KMS-11 (cell line): ENCODE results near the gene SLPI.

Source experiments
- H2AFZ ChIP-seq: fragments of 200-600 bp; sonication (generic); 2 replicates; pipeline ENCODE4 v1.6.1; 2016; ENCODE audit warnings: antibody characterized with exemption, mixed run types, low read depth
- H3K27ac ChIP-seq: fragments of 200-600 bp; sonication (generic); 2 replicates; pipeline ENCODE4 v1.6.1; 2016; ENCODE audit warnings: mild to moderate bottlenecking, mixed run types
- H3K27me3 ChIP-seq: fragments of 200-600 bp; sonication (generic); 2 replicates; pipeline ENCODE4 v1.6.1; 2017; ENCODE audit warnings: mild to moderate bottlenecking, low read depth, mixed run types, moderate library complexity; ENCODE audit not compliant: insufficient read depth
- H3K36me3 ChIP-seq: fragments of 200-600 bp; sonication (generic); 2 replicates; pipeline ENCODE4 v1.6.1; 2017; ENCODE audit warnings: mild to moderate bottlenecking, mixed run types; ENCODE audit not compliant: insufficient read depth
- H3K4me1 ChIP-seq: fragments of 200-600 bp; sonication (generic); 2 replicates; pipeline ENCODE4 v1.6.1; 2016; ENCODE audit warnings: mild to moderate bottlenecking, low read depth, mixed run types; ENCODE audit not compliant: poor library complexity, severe bottlenecking
- H3K4me2 ChIP-seq: fragments of 200-600 bp; sonication (generic); 2 replicates; pipeline ENCODE4 v1.7.0; 2016; ENCODE audit warnings: mild to moderate bottlenecking, mixed run types
- H3K4me3 ChIP-seq: fragments of 200-600 bp; sonication (generic); IDR thresholded peaks from 2 replicates; pipeline ENCODE4 v1.6.1; 2017; ENCODE audit warnings: low read depth, low read length, mixed read lengths; ENCODE audit not compliant: insufficient read depth
- H3K79me2 ChIP-seq: fragments of 200-600 bp; sonication (generic); 2 replicates; pipeline ENCODE4 v1.6.1; 2016; ENCODE audit warnings: low read depth, mixed run types; ENCODE audit not compliant: insufficient read depth
- H3K9ac ChIP-seq: fragments of 200-600 bp; sonication (generic); 2 replicates; pipeline ENCODE4 v1.6.1; 2016; ENCODE audit warnings: mild to moderate bottlenecking, mixed run types
- H4K20me1 ChIP-seq: fragments of 200-600 bp; sonication (generic); 2 replicates; pipeline ENCODE4 v1.6.1; 2016; ENCODE audit warnings: mild to moderate bottlenecking, mixed run types; ENCODE audit not compliant: insufficient read depth
- TF ChIP-seq, protein P1 (sequence below): fragments of 200-600 bp; sonication (generic); conservative IDR thresholded peaks from 2 replicates; pipeline ENCODE4 v1.6.1; 2017; ENCODE audit warnings: low read depth, mild to moderate bottlenecking, antibody characterized with exemption, low read length, moderate library complexity, mixed read lengths

Gene SLPI

GRCh38 chr20:45282700-45283550 lies 28.6 kb upstream of the SLPI start:
- H4K20me1 ChIP-seq, result no peaks in the 10 kb centered on the region
- no peak overlapping the region for H2AFZ ChIP-seq

GRCh38 chr20:45279992-45280391 lies 25.6 kb upstream of the SLPI start:
- Histone ChIP-seq H3K79me2 (no peaks in the 10 kb centered on the region), H3K4me3 (no peak overlapping the region), H3K4me1 (no peaks in the 10 kb centered on the region), H3K27ac (no peak overlapping the region), H3K36me3 (no peaks in the 10 kb centered on the region), H4K20me1 (no peaks in the 10 kb centered on the region), H2AFZ (no peak overlapping the region), H3K4me2 (no peak overlapping the region), H3K9ac (no peak overlapping the region), H3K27me3 (no peaks in the 10 kb centered on the region)
- TF ChIP-seq, protein P1, sequence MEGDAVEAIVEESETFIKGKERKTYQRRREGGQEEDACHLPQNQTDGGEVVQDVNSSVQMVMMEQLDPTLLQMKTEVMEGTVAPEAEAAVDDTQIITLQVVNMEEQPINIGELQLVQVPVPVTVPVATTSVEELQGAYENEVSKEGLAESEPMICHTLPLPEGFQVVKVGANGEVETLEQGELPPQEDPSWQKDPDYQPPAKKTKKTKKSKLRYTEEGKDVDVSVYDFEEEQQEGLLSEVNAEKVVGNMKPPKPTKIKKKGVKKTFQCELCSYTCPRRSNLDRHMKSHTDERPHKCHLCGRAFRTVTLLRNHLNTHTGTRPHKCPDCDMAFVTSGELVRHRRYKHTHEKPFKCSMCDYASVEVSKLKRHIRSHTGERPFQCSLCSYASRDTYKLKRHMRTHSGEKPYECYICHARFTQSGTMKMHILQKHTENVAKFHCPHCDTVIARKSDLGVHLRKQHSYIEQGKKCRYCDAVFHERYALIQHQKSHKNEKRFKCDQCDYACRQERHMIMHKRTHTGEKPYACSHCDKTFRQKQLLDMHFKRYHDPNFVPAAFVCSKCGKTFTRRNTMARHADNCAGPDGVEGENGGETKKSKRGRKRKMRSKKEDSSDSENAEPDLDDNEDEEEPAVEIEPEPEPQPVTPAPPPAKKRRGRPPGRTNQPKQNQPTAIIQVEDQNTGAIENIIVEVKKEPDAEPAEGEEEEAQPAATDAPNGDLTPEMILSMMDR, result no peak

More at GRCh38 chr20:45282700-45283550, 28.6 kb upstream of the SLPI start:
- H3K27me3 ChIP-seq, result no peaks in the 10 kb centered on the region
- H3K79me2 ChIP-seq, result no peaks in the 10 kb centered on the region
- H3K9ac ChIP-seq, result no peak overlapping the region
- no peaks in the 10 kb centered on the region for H3K36me3 ChIP-seq
- no peak overlapping the region for H3K27ac ChIP-seq
- TF ChIP-seq, protein P1, result no peak
- no peak overlapping the region for H3K4me3 ChIP-seq
- H3K4me2 ChIP-seq, result no peak overlapping the region
- no peaks in the 10 kb centered on the region for H3K4me1 ChIP-seq

- Histone ChIP-seq H2AFZ (no peak overlapping the region), H3K4me1 (no peaks in the 10 kb centered on the region), H3K4me2 (no peak overlapping the region), H3K36me3 (no peaks in the 10 kb centered on the region), H3K4me3 (no peak overlapping the region), H3K79me2 (no peaks in the 10 kb centered on the region), H3K9ac (no peak overlapping the region), H3K27me3 (no peaks in the 10 kb centered on the region), H4K20me1 (no peaks in the 10 kb centered on the region), H3K27ac (no peak overlapping the region)
- TF ChIP-seq, protein P1, result no peak
Measured at GRCh38 chr20:45275338-45275737, 21.0 kb upstream of the SLPI start.

- no peaks in the 10 kb centered on the region for H3K4me1 ChIP-seq
- no peak overlapping the region for H3K27ac ChIP-seq
- TF ChIP-seq, protein P1, result no peak
- no peaks in the 10 kb centered on the region for H3K79me2 ChIP-seq
- H3K4me3 ChIP-seq, result no peak overlapping the region
- H3K9ac ChIP-seq, result no peak overlapping the region
- no peaks in the 10 kb centered on the region for H3K36me3 ChIP-seq
- H3K4me2 ChIP-seq, result no peak overlapping the region
- H4K20me1 ChIP-seq, result no peaks in the 10 kb centered on the region
- no peak overlapping the region for H2AFZ ChIP-seq
- no peaks in the 10 kb centered on the region for H3K27me3 ChIP-seq
Measured at GRCh38 chr20:45269754-45270270, 15.4 kb upstream of the SLPI start.
